H1 (cell line): ENCODE measurements around the gene TAF6. TPM values are rescaled to one million over a fixed set of nuclear protein-coding genes. Genes with fewer than 3 reads are reported as not detected.

Experiments used
- CTCF ChIA-PET: fragments of 300-600 bp; sonication (Branson Sonifier 250); formaldehyde crosslinking; loops from one replicate; lab custom pipeline; 2021; ENCODE audit not compliant: partially characterized antibody; lab: Charles Lee
- POLR2A ChIA-PET: fragments of 300-600 bp; sonication (Branson Sonifier 250); formaldehyde crosslinking; loops from one replicate; lab custom pipeline; 2021; ENCODE audit warnings: inconsistent platforms; ENCODE audit not compliant: partially characterized antibody; lab: Charles Lee
- DNase-seq, 2 experiments: peaks; one replicate each; pipeline versions ENCODE4 v3.0.0 to v3.0.0-alpha.2; 2010 to 2022; ENCODE audit warnings: low spot score in 2 of 2, low read depth in 1 of 2, mixed read lengths in 1 of 2
- FAIRE-seq: peaks from 2 replicates; lab custom pipeline; 2011; peaks lifted over from hg19 to GRCh38; lab: Jason Lieb, UNC
- H2AFZ ChIP-seq: 2 replicates; pipeline ENCODE4 v1.8.1; 2012; ENCODE audit warnings: low read length, inconsistent platforms
- H2AK5ac ChIP-seq: 2 replicates; pipeline ENCODE4 v1.6.1; 2013; ENCODE audit warnings: low read depth, low read length
- H2BK120ac ChIP-seq: replicated peaks from 2 replicates; pipeline ENCODE3; 2013; ENCODE audit warnings: low read depth, low read length, inconsistent platforms
- H2BK12ac ChIP-seq: 2 replicates; pipeline ENCODE4 v1.6.1; 2013; ENCODE audit warnings: low read depth, low read length
- H2BK15ac ChIP-seq: 2 replicates; pipeline ENCODE4 v1.6.1; 2013; ENCODE audit warnings: low read length
- H2BK20ac ChIP-seq: 2 replicates; pipeline ENCODE4 v1.6.1; 2013; ENCODE audit warnings: low read length
- H2BK5ac ChIP-seq: 2 replicates; pipeline ENCODE4 v1.6.1; 2013; ENCODE audit warnings: low read depth, low read length
- H3K14ac ChIP-seq: 2 replicates; pipeline ENCODE4 v1.6.1; 2013; ENCODE audit warnings: inconsistent platforms; ENCODE audit not compliant: insufficient read length
- H3K18ac ChIP-seq: 2 replicates; pipeline ENCODE4 v1.6.1; 2013; ENCODE audit warnings: low read length; ENCODE audit errors: extremely low read depth
- H3K23ac ChIP-seq: 2 replicates; pipeline ENCODE4 v1.6.1; 2013; ENCODE audit warnings: inconsistent platforms; ENCODE audit not compliant: insufficient read length
- H3K23me2 ChIP-seq: 2 replicates; pipeline ENCODE4 v1.6.1; 2013; ENCODE audit warnings: low read depth, low read length
- H3K27ac ChIP-seq: 2 replicates; pipeline ENCODE4 v1.6.1; 2011; ENCODE audit warnings: low read depth, low read length, inconsistent platforms
- H3K27me3 ChIP-seq, 4 experiments: replicated peaks in 1 of 4; 1 replicate in 1 of 4; 2 replicates in 3 of 4; pipeline versions ENCODE4 v1.6.1 to v1.8.1; 2011 to 2013; ENCODE audit warnings: low read length in 3 of 4, mild to moderate bottlenecking in 3 of 4, inconsistent platforms in 2 of 4, mixed read lengths in 2 of 4, moderate library complexity in 1 of 4; ENCODE audit not compliant: control insufficient read depth in 3 of 4, insufficient read depth in 3 of 4; ENCODE audit errors: extremely low read depth in 1 of 4
- H3K36me3 ChIP-seq, 4 experiments: 2 replicates each; pipeline versions ENCODE4 v1.6.1 to v1.8.1; 2011 to 2013; ENCODE audit warnings: mild to moderate bottlenecking in 4 of 4, low read length in 3 of 4, moderate library complexity in 2 of 4, control low read depth in 1 of 4, inconsistent platforms in 1 of 4; ENCODE audit not compliant: insufficient read depth in 4 of 4, control insufficient read depth in 2 of 4
- H3K4ac ChIP-seq: replicated peaks from 2 replicates; pipeline ENCODE3; 2013; ENCODE audit warnings: low read length, low read depth, mixed read lengths, inconsistent platforms; ENCODE audit not compliant: insufficient read length
- H3K4me1 ChIP-seq, 4 experiments: replicated peaks in 1 of 4; 1 replicate in 1 of 4; 2 replicates in 3 of 4; pipeline versions ENCODE4 v1.6.1 to v1.8.1; 2011 to 2013; ENCODE audit warnings: low read length in 3 of 4, inconsistent platforms in 2 of 4, mixed read lengths in 1 of 4; ENCODE audit not compliant: insufficient read depth in 4 of 4, control insufficient read depth in 3 of 4
- H3K4me2 ChIP-seq, 2 experiments: 2 replicates each; pipeline versions ENCODE4 v1.6.1 to v1.8.1; 2011 to 2013; ENCODE audit warnings: low read depth in 2 of 2, low read length in 2 of 2, control low read depth in 1 of 2, inconsistent platforms in 1 of 2, mild to moderate bottlenecking in 1 of 2; ENCODE audit not compliant: insufficient read depth in 1 of 2
- H3K4me3 ChIP-seq, 4 experiments: fragments of 200-600, 300-600 bp in 1 of 4; sonication (generic), shearing (Covaris generic), sonication (Bioruptor Twin) in 1 of 4; 2 replicates each; pipeline versions ENCODE4 v1.5.1 to v1.8.1; 2011 to 2016; ENCODE audit warnings: low read length in 4 of 4, low read depth in 3 of 4, control low read depth in 2 of 4, inconsistent platforms in 2 of 4, mild to moderate bottlenecking in 2 of 4, mixed read lengths in 1 of 4, moderate library complexity in 1 of 4; ENCODE audit not compliant: insufficient read depth in 2 of 4; ENCODE audit errors: extremely low read depth in 1 of 4
- H3K56ac ChIP-seq: replicated peaks from 2 replicates; pipeline ENCODE3; 2013; ENCODE audit warnings: low read depth, mild to moderate bottlenecking, mixed read lengths, low read length, inconsistent platforms; ENCODE audit not compliant: insufficient read length
- H3K79me1 ChIP-seq: 2 replicates; pipeline ENCODE4 v1.6.1; 2013; ENCODE audit warnings: low read depth, low read length, control low read depth
- H3K79me2 ChIP-seq, 2 experiments: 2 replicates each; pipeline versions ENCODE4 v1.6.1 to v1.8.1; 2012 to 2013; ENCODE audit warnings: low read length in 2 of 2, mild to moderate bottlenecking in 2 of 2, inconsistent platforms in 1 of 2; ENCODE audit not compliant: insufficient read depth in 2 of 2, control insufficient read depth in 1 of 2
- H3K9ac ChIP-seq, 4 experiments: replicated peaks in 1 of 4; 1 replicate in 1 of 4; 2 replicates in 3 of 4; pipeline versions ENCODE4 v1.6.1 to v1.8.1; 2011 to 2013; ENCODE audit warnings: low read depth in 3 of 4, low read length in 3 of 4, control low read depth in 2 of 4, mild to moderate bottlenecking in 2 of 4, moderate library complexity in 2 of 4, inconsistent platforms in 1 of 4; ENCODE audit errors: extremely low read depth in 1 of 4
- H3K9me3 ChIP-seq, 2 experiments: 2 replicates each; pipeline versions ENCODE4 v1.6.1 to v1.8.1; 2012 to 2013; ENCODE audit warnings: mild to moderate bottlenecking in 2 of 2, moderate library complexity in 2 of 2, control low read depth in 1 of 2, inconsistent platforms in 1 of 2, low read depth in 1 of 2, low read length in 1 of 2, mixed read lengths in 1 of 2; ENCODE audit not compliant: insufficient read depth in 2 of 2
- H4K20me1 ChIP-seq, 2 experiments: replicated peaks in 1 of 2; 2 replicates each; pipeline versions ENCODE3 to v1.8.1; 2011 to 2013; ENCODE audit warnings: inconsistent platforms in 2 of 2, low read length in 2 of 2, mild to moderate bottlenecking in 1 of 2; ENCODE audit not compliant: insufficient read depth in 2 of 2, control insufficient read depth in 1 of 2
- H4K5ac ChIP-seq: 2 replicates; pipeline ENCODE4 v1.6.1; 2013; ENCODE audit warnings: low read length, low read depth, mixed read lengths, inconsistent platforms; ENCODE audit not compliant: insufficient read length
- H4K8ac ChIP-seq: 2 replicates; pipeline ENCODE4 v1.8.0; 2013; ENCODE audit warnings: mild to moderate bottlenecking, moderate library complexity, low read length, inconsistent platforms; ENCODE audit not compliant: insufficient read depth; ENCODE audit errors: extremely low read depth
- H4K91ac ChIP-seq: replicated peaks from 2 replicates; pipeline ENCODE3; 2013; ENCODE audit warnings: low read length, mixed read lengths, inconsistent platforms; ENCODE audit not compliant: insufficient read length
- CEBPB ChIP-seq: IDR thresholded peaks from 2 replicates; pipeline ENCODE4 v1.6.1; 2012; ENCODE audit warnings: low read depth, low read length
- CHD1 ChIP-seq: IDR thresholded peaks from 2 replicates; pipeline ENCODE4 v1.6.1; 2012; ENCODE audit warnings: low read depth, low read length, improper control_type of control experiment
- CHD2 ChIP-seq: IDR thresholded peaks from 2 replicates; pipeline ENCODE4 v1.6.1; 2012; ENCODE audit warnings: low read length, improper control_type of control experiment
- FOSL1 ChIP-seq: IDR thresholded peaks from 2 replicates; pipeline ENCODE4 v1.6.1; 2011; ENCODE audit warnings: mild to moderate bottlenecking, low read depth, low read length, moderate library complexity; ENCODE audit not compliant: insufficient read depth
- HDAC2 ChIP-seq, 2 experiments: fragments of 300-600 bp in 1 of 2; sonication (generic) in 1 of 2; IDR thresholded peaks; 2 replicates each; pipeline ENCODE4 v1.6.1; 2011 to 2012; ENCODE audit warnings: low read depth in 2 of 2, low read length in 2 of 2, mild to moderate bottlenecking in 2 of 2, moderate library complexity in 2 of 2, borderline replicate concordance in 1 of 2, inconsistent platforms in 1 of 2
- SP1 ChIP-seq: IDR thresholded peaks from 2 replicates; pipeline ENCODE4 v1.6.1; 2011; ENCODE audit warnings: low read depth, low read length
- SP4 ChIP-seq: IDR thresholded peaks from 2 replicates; pipeline ENCODE4 v1.6.1; 2012; ENCODE audit warnings: low read length, inconsistent platforms
- TAF1 ChIP-seq: IDR thresholded peaks from 2 replicates; pipeline ENCODE4 v1.6.1; 2011; ENCODE audit warnings: mild to moderate bottlenecking, low read depth, low read length
- TBP ChIP-seq: IDR thresholded peaks from 2 replicates; pipeline ENCODE4 v1.6.1; 2011; ENCODE audit warnings: low read depth, low read length, improper control_type of control experiment
- ZNF274 ChIP-seq: IDR thresholded peaks from 2 replicates; pipeline ENCODE4 v1.7.0; 2012; ENCODE audit warnings: low read length, borderline replicate concordance; ENCODE audit errors: extremely low read depth
- WGBS, 2 experiments: shearing (Covaris generic) in 1 of 2; methylation state at CpG; one replicate each; pipeline versions ENCODE4 v1.1.6 to v1.1.7; 2013 to 2015; ENCODE audit warnings: low lambda C conversion rate in 2 of 2, mixed read lengths in 2 of 2, inconsistent platforms in 1 of 2, low coverage in 1 of 2, missing lambda C conversion rate in 1 of 2; ENCODE audit not compliant: insufficient replicate concordance in 2 of 2, insufficient coverage in 1 of 2, insufficient read length in 1 of 2; ENCODE audit errors: extremely low coverage in 1 of 2, missing lambda C conversion rate in 1 of 2; 5-methylcytosine and 5-hydroxymethylcytosine counted together
- polyA plus RNA-seq, 7 experiments: library from polyadenylated mRNA; depleted of rRNA in 3 of 7; stranded (reverse) in 5 of 7; unstranded in 2 of 7; fragments of >200 nt in 5 of 7; fragments of 200-250 nt in 2 of 7; gene quantifications; 1 replicate in 5 of 7; 2 replicates in 1 of 7; 4 replicates in 1 of 7; pipeline versions ENCODE4 v1.2.1 to v1.2.3, GENCODE V29; 2011 to 2013; ENCODE audit warnings: missing spikeins in 2 of 7, mixed read lengths in 2 of 7
- total RNA-seq: library from RNA; stranded (reverse); fragmentation: NEBNext Ultra II Directional; extraction: Animal tissue kit (Norgen Biotek cat#: 25700); gene quantifications from 2 replicates; pipeline ENCODE4 v1.2.1, GENCODE V29; 2021
- TF ChIP-seq, protein P1 (sequence below): IDR thresholded peaks from 2 replicates; pipeline ENCODE4 v1.6.1; 2011; ENCODE audit warnings: low read depth, mild to moderate bottlenecking, low read length; ENCODE audit not compliant: insufficient read depth

The TAF6 gene
- total and polyA plus RNA-seq, 2 of the 8 experiments (the other 6 are each of a cell fraction or from before 2014, with no cell fraction given) = 66.7 to 101 TPM

- FAIRE-seq = no peak
- Histone ChIP-seq H4K20me1 (peaks cover 16 to 19% of the 10 kb centered on the region in 2 experiments), H2BK12ac (peak overlapping the region; percentile 69; the same call in 1 of the 2 replicates), H4K5ac (no peak overlapping the region), H3K56ac (peak overlapping the region; percentile 3), H2BK120ac (no peak overlapping the region), H2BK20ac (no peak overlapping the region), H3K4me2 (peak overlapping the region; percentile 66 to 70), H3K23me2 (peaks cover 4% of the 10 kb centered on the region; the same call in 1 of the 2 replicates), H3K18ac (no peak overlapping the region), H2AK5ac (no peak overlapping the region), H3K14ac (no peak overlapping the region), H3K79me1 (peaks cover 5% of the 10 kb centered on the region), H3K4me3 (peak overlapping the region; percentile 78 to 98 (median 96)), H3K23ac (no peak overlapping the region), H2AFZ (peak overlapping the region; percentile 73; the same call in 1 of the 2 replicates), H2BK15ac (0 out of 2 replicates have a peak overlapping the region, but pooled peaks have one; percentile 67), H3K4me1 (no peaks in the 10 kb centered on the region; a peak in 1 of 7 replicates), H3K27me3 (no peaks in the 10 kb centered on the region), H3K27ac (peak overlapping the region; percentile 77; the same call in 1 of the 2 replicates), H3K36me3 (peaks cover 33 to 44% (median 40%) of the 10 kb centered on the region in 4 experiments), H4K8ac (peak overlapping the region; percentile 95; the same call in 1 of the 2 replicates), H2BK5ac (peak overlapping the region; percentile 79; the same call in 1 of the 2 replicates), H4K91ac (no peak overlapping the region), H3K4ac (no peak overlapping the region), H3K79me2 (peaks cover 0 to 6% of the 10 kb centered on the region in 2 experiments; a peak in 1 of 4 replicates), H3K9me3 (no peaks in the 10 kb centered on the region), H3K9ac (peak overlapping the region in 3 of 4 experiments; percentile 87 to 93 (median 88); a peak in 5 of 7 replicates)
- ChIA-PET CTCF (interaction anchor here (0.7 to 2.4 kb wide), 2 partner anchors 40 to 99 kb away, joined by 3 to 5 read pairs; no protein-coding TSS in a partner anchor), POLR2A (interaction anchor here (1.0 to 19.5 kb wide), 12 partner anchors 4 to 78 kb away, joined by 3 to 722 read pairs (median 8); partner anchors contain the start of genes AP4M1, COPS6, MBLAC1 and MCM7)
- 63% methylated on average over 7 of the region's 7 CpGs; no CpG with 5 or more reads in 1 of the 2 experiments for WGBS, 2 experiments
- no peak for DNase-seq
- TF ChIP-seq SP4 (no peak), CEBPB (no peak), TAF1 (no peak), SP1 (no peak), CHD2 (no peak), TBP (no peak), ZNF274 (no peak), CHD1 (no peak), FOSL1 (no peak), HDAC2 (IDR thresholded peaks at IDR 0.05; ENCODE audit: borderline replicate concordance in 1 of 2, low read depth in 2 of 2, low read length in 2 of 2) (no peak)
- TF ChIP-seq, protein P1, sequence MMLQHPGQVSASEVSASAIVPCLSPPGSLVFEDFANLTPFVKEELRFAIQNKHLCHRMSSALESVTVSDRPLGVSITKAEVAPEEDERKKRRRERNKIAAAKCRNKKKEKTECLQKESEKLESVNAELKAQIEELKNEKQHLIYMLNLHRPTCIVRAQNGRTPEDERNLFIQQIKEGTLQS = no peak
These were observed 29.5 kb downstream of the TAF6 start for GRCh38 chr7:100089458-100090196.
